Fibroblast of lung (primary cell): ENCODE measurements around the gene IFTAP.

Experiments used
- CTCF ChIP-seq, 2 donors: IDR thresholded peaks in 1 of 2; conservative IDR thresholded peaks in 1 of 2; 1 replicate in 1 of 2; 2 replicates in 1 of 2; pipeline ENCODE4 v1.5.1; 2011 to 2012; ENCODE audit warnings: low read length in 2 of 2, control low read depth in 1 of 2, inconsistent platforms in 1 of 2, low read depth in 1 of 2, mild to moderate bottlenecking in 1 of 2
- EZH2 ChIP-seq: IDR thresholded peaks from 2 replicates; pipeline ENCODE4 v1.5.1; 2012; ENCODE audit warnings: low read length, control low read depth, mild to moderate bottlenecking; ENCODE audit errors: missing control alignments

GRCh38 chr11:36588099-36588498 lies 6.2 kb upstream of the IFTAP start:
- no peak for TF ChIP-seq CTCF (conservative IDR thresholded peaks at IDR 0.05 in 1 of 2, IDR thresholded peaks at IDR 0.05 in 1 of 2; ENCODE audit: low read depth in 1 of 2, low read length in 2 of 2)
- TF ChIP-seq EZH2: no peak
